ENCODE data around the gene RIC3. TPM values are rescaled to one million over a fixed set of nuclear protein-coding genes. Genes with fewer than 3 reads are reported as not detected.
"Not testable (repeated sequence)": the region's sequence is repeated elsewhere in the genome, so short reads cannot be mapped to it uniquely, and the experiment has no call there.

Gene RIC3
- total RNA-seq, 3 donors from 2014 or later, result 1.5 to 16.4 (median 2.0) TPM

DNA sequence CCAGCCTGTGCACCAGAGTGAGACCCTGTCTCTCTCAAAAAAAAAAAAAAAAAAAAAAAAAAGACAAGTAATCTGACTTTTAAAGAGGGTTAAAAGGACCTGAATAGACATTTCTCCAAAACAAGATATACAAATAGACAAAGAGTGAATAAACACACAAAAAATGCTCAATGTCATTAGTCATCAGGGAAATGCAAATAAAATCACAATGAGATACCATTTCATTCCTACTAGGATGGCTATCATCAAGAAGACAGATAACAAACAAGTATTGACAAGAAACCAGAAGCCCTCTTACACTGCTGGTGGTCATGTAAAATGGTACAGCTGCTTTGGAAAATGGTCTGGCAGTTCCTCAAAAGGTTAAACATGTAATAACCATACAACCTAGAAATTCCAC, 4.1 kb downstream of the RIC3 start:
- no peak for DNase-seq
- ATAC-seq, result no peak
- H3K4me3 ChIP-seq, result no peak overlapping the region
- no peak for TF ChIP-seq CTCF (IDR thresholded peaks at IDR 0.05)
- H3K36me3 ChIP-seq (ENCODE audit: low read depth), result no peaks in the 10 kb centered on the region
- H3K9me3 ChIP-seq, result no peaks in the 10 kb centered on the region
- H3K4me1 ChIP-seq (ENCODE audit: low read depth), result no peaks in the 10 kb centered on the region
- intact Hi-C loops (cut with DNase I, micrococcal nuclease), result no loop called here

DNA sequence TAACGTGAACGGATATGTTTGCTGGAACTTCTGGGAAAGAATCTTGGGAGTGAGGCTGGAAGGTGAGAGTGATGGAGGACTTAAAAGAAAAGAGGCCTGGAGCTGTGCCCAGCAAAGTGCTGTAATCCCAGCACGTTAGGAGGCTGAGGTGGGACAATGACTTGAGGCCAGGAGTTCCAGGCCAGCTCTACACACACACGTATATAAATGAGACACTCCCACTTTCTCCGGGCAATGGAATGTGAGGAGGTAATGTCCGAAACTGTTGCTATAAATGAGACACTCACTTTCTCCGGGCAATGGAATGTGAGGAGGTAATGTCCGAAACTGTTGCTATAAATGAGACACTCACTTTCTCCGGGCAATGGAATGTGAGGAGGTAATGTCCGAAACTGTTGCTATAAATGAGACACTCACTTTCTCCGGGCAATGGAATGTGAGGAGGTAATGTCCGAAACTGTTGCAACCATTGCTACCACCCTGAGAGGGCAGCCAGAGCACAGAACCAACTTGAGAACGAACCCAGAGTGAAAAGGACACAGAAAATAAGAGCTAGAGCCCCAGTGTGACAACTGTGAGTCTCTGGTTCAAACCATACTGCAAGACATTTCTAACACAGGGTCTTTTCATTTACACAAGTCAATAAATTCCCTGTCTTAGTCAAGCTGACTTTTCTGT, 7.1 kb downstream of the RIC3 start:
- H3K4me3 ChIP-seq; DNase-seq; H3K36me3 ChIP-seq (ENCODE audit: low read depth); intact Hi-C loops (cut with DNase I, micrococcal nuclease); H3K4me1 ChIP-seq (ENCODE audit: low read depth); ATAC-seq; H3K9me3 ChIP-seq: not testable (repeated sequence)

GRCh38 chr11:8156877-8157276, 11.9 kb downstream of the RIC3 start:
- H3K4me3 ChIP-seq, result no peak overlapping the region
- H3K4me1 ChIP-seq (ENCODE audit: low read depth), result no peaks in the 10 kb centered on the region
- TF ChIP-seq CTCF (IDR thresholded peaks at IDR 0.05), result no peak
- H3K36me3 ChIP-seq (ENCODE audit: low read depth), result no peaks in the 10 kb centered on the region
- no peaks in the 10 kb centered on the region for H3K9me3 ChIP-seq
- ATAC-seq, result no peak
- intact Hi-C loops (cut with DNase I, micrococcal nuclease), result no loop called here
- no peak for DNase-seq

GRCh38 chr11:8149726-8150125, 19.1 kb downstream of the RIC3 start:
- H3K9me3 ChIP-seq, result no peaks in the 10 kb centered on the region
- intact Hi-C loops (cut with DNase I, micrococcal nuclease), result no loop called here
- ATAC-seq (no peak), DNase-seq (no peak)
- H3K36me3 ChIP-seq (ENCODE audit: low read depth), result no peaks in the 10 kb centered on the region
- no peak for TF ChIP-seq CTCF (IDR thresholded peaks at IDR 0.05)
- H3K4me1 ChIP-seq (ENCODE audit: low read depth), result no peaks in the 10 kb centered on the region
- H3K4me3 ChIP-seq, result no peak overlapping the region

DNA sequence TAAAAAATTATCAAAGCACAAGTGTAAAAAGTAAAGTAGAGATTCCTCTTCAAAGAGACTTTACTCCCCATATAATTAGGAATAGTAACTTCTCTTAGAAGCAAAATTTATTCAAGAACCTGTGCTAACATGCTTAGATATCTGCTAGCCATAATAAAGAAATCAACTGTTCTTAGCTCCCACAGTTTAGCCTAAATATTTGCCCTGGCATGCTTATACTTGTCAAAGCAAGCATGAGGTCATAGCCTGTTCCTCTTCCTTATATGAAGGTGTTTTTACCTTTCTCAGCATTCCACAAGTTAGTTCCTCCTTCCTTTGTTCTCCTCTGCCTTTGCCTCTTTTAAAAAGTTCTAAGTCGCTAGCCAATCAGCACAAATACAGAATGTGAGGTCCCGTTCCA, 30.3 kb downstream of the RIC3 start:
- Histone ChIP-seq H3K4me1 (ENCODE audit: low read depth) (no peaks in the 10 kb centered on the region), H3K4me3 (no peak overlapping the region), H3K36me3 (ENCODE audit: low read depth) (no peaks in the 10 kb centered on the region), H3K9me3 (no peaks in the 10 kb centered on the region)
- intact Hi-C loops (cut with DNase I, micrococcal nuclease), result no loop called here
- DNase-seq (no peak), ATAC-seq (no peak)
- no peak for TF ChIP-seq CTCF (IDR thresholded peaks at IDR 0.05)

- TF ChIP-seq CTCF (IDR thresholded peaks at IDR 0.05), result no peak
- Histone ChIP-seq H3K4me1 (ENCODE audit: low read depth) (no peaks in the 10 kb centered on the region), H3K9me3 (no peaks in the 10 kb centered on the region), H3K4me3 (no peak overlapping the region), H3K36me3 (ENCODE audit: low read depth) (no peaks in the 10 kb centered on the region)
- intact Hi-C loops (cut with DNase I, micrococcal nuclease), result no loop called here
- ATAC-seq, result no peak
- no peak for DNase-seq
These were observed 41.4 kb downstream of the RIC3 start for GRCh38 chr11:8127447-8127846.
